ENCODE data around the gene PTAFR. TPM values are rescaled to one million over a fixed set of nuclear protein-coding genes. Genes with fewer than 3 reads are reported as not detected.

Gene PTAFR
- total RNA-seq, 2 donors from 2014 or later = 0.12 to 0.46 TPM

- Mint-ChIP-seq H3K9me3 (peaks cover 0 to 3% of the 10 kb centered on the region in 2 donors), H3K4me1 (ENCODE audit: low read depth) (peaks cover 55% of the 10 kb centered on the region), H3K36me3 (ENCODE audit: insufficient read depth in 2 of 2) (peaks cover 0 to 3% of the 10 kb centered on the region in 2 donors), H3K27me3 (ENCODE audit: low read depth) (peaks cover 58% of the 10 kb centered on the region), H3K4me3 (no peak overlapping the region), H3K27ac (no peak overlapping the region)
- DNase-seq (no peak), ATAC-seq (replicated peaks in 1 of 2) (no peak)
Observed at GRCh38 chr1:28170001-28170596, 6.4 kb downstream of the PTAFR start.

GRCh38 chr1:28163496-28164161, 12.9 kb downstream of the PTAFR start:
- ATAC-seq (replicated peaks in 1 of 2) = no peak
- Mint-ChIP-seq H3K27ac (no peak overlapping the region), H3K4me1 (ENCODE audit: low read depth) (peaks cover 6% of the 10 kb centered on the region), H3K4me3 (no peak overlapping the region), H3K36me3 (ENCODE audit: insufficient read depth in 2 of 2) (peaks cover 0 to 3% of the 10 kb centered on the region in 2 donors), H3K9me3 (peaks cover 0 to 3% of the 10 kb centered on the region in 2 donors), H3K27me3 (ENCODE audit: low read depth) (peaks cover 76% of the 10 kb centered on the region)
- no peak for DNase-seq

GRCh38 chr1:28162151-28162550, 14.3 kb downstream of the PTAFR start:
- Mint-ChIP-seq H3K27me3 (ENCODE audit: low read depth) (peaks cover 79% of the 10 kb centered on the region), H3K36me3 (ENCODE audit: insufficient read depth in 2 of 2) (peaks cover 0 to 3% of the 10 kb centered on the region in 2 donors)

DNA sequence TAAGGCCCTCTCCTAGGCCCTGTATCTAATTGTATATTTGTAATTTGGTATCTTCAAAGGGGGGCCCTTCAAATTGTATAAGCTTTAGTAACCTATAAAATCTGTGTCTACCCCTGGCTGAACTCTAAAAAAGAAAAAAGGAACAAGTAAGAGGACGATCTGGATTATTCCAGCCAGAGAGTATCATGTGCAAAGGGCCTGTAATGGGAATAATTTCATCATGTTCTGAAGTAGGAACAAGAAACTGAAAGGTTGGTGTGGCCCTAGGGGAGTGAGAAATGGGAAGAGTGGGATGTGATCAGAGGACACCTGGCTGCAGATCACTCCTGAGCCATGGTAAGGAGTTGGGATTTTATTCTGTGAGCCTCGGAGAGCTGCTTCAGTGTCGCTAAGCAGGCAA, 14.7 kb downstream of the PTAFR start:
- H3K4me3 Mint-ChIP-seq = no peak overlapping the region
- no peak for DNase-seq
- H3K4me1 Mint-ChIP-seq (ENCODE audit: low read depth) = no peaks in the 10 kb centered on the region
- H3K27me3 Mint-ChIP-seq (ENCODE audit: low read depth) = peaks cover 75% of the 10 kb centered on the region
- H3K36me3 Mint-ChIP-seq (ENCODE audit: insufficient read depth in 2 of 2) = peaks cover 0 to 3% of the 10 kb centered on the region in 2 donors
- ATAC-seq (replicated peaks in 1 of 2) = no peak
- H3K9me3 Mint-ChIP-seq = peaks cover 0 to 3% of the 10 kb centered on the region in 2 donors
- no peak overlapping the region for H3K27ac Mint-ChIP-seq

More at GRCh38 chr1:28162151-28162550, 14.3 kb downstream of the PTAFR start:
- DNase-seq (no peak), ATAC-seq (replicated peaks in 1 of 2) (no peak)
- Mint-ChIP-seq H3K4me3 (no peak overlapping the region), H3K27ac (no peak overlapping the region), H3K9me3 (peaks cover 0 to 3% of the 10 kb centered on the region in 2 donors), H3K4me1 (ENCODE audit: low read depth) (no peaks in the 10 kb centered on the region)

- ATAC-seq (replicated peaks in 1 of 2) = no peak
Observed at GRCh38 chr1:28160782-28161266, 15.7 kb downstream of the PTAFR start.

DNA sequence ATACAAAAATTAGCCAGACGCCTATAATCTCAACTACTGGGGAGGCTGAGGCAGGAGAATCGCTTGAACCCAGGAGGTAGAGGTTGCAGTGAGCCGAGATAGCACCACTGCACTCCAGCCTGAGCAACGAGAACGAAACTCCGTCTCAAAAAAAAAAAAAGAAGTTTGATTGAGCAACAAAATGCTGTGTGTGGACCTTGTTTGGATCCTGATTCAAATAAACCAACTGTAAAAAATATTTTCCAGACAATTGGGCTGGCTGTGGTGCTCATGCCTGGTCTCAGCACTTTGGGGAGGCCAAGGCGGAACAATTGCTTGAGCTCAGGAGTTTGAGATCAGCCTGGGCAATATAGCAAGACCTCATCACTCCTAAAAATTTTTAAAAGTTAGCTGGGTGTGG, 16.8 kb downstream of the PTAFR start:
- Mint-ChIP-seq H3K4me3 (no peak overlapping the region), H3K27ac (no peak overlapping the region), H3K36me3 (ENCODE audit: insufficient read depth in 2 of 2) (no peaks in the 10 kb centered on the region), H3K4me1 (ENCODE audit: low read depth) (no peaks in the 10 kb centered on the region), H3K9me3 (no peaks in the 10 kb centered on the region), H3K27me3 (ENCODE audit: low read depth) (peaks cover 70% of the 10 kb centered on the region)
- DNase-seq (no peak), ATAC-seq (replicated peaks in 1 of 2) (no peak)

More at GRCh38 chr1:28160782-28161266, 15.7 kb downstream of the PTAFR start:
- peaks cover 66% of the 10 kb centered on the region for H3K27me3 Mint-ChIP-seq (ENCODE audit: low read depth)
- H3K4me1 Mint-ChIP-seq (ENCODE audit: low read depth) = no peaks in the 10 kb centered on the region
- H3K36me3 Mint-ChIP-seq (ENCODE audit: insufficient read depth in 2 of 2) = peaks cover 0 to under 1% of the 10 kb centered on the region in 2 donors
- H3K4me3 Mint-ChIP-seq = no peak overlapping the region
- peaks cover 0 to under 1% of the 10 kb centered on the region in 2 donors for H3K9me3 Mint-ChIP-seq
- H3K27ac Mint-ChIP-seq = no peak overlapping the region
- no peak for DNase-seq

DNA sequence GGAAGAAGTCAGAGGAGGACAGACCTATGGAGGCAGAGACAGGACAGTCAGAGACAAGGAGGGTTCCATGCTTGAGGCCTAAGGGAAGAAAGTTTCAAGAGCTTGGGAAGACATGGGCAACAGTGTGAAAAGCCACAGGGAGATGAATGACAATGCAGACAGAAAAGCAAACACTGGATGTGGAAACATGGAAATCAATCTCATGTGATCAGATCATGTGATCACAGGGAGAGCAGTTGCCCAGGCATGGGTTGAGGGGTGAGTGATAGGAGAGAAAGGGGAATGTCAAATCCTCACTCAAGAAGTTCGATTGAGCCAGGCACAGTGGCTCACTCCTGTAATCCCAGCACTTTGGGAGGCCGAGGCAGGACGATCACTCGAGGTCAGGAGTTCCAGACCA, 17.2 kb downstream of the PTAFR start:
- Mint-ChIP-seq H3K9me3 (no peaks in the 10 kb centered on the region), H3K4me3 (no peak overlapping the region), H3K4me1 (ENCODE audit: low read depth) (no peaks in the 10 kb centered on the region), H3K27me3 (ENCODE audit: low read depth) (peaks cover 69% of the 10 kb centered on the region), H3K27ac (no peak overlapping the region), H3K36me3 (ENCODE audit: insufficient read depth in 2 of 2) (no peaks in the 10 kb centered on the region)
- no peak for DNase-seq
- ATAC-seq (replicated peaks in 1 of 2) = no peak

GRCh38 chr1:28157894-28158293, 18.6 kb downstream of the PTAFR start:
- peaks cover 60% of the 10 kb centered on the region for H3K27me3 Mint-ChIP-seq (ENCODE audit: low read depth)
- H3K4me3 Mint-ChIP-seq = no peak overlapping the region
- H3K27ac Mint-ChIP-seq = no peak overlapping the region
- no peaks in the 10 kb centered on the region for H3K9me3 Mint-ChIP-seq
- no peaks in the 10 kb centered on the region for H3K36me3 Mint-ChIP-seq (ENCODE audit: insufficient read depth in 2 of 2)
- ATAC-seq (replicated peaks in 1 of 2) (no peak), DNase-seq (no peak)
- no peaks in the 10 kb centered on the region for H3K4me1 Mint-ChIP-seq (ENCODE audit: low read depth)

GRCh38 chr1:28156821-28157220, 19.7 kb downstream of the PTAFR start:
- Mint-ChIP-seq H3K27me3 (ENCODE audit: low read depth) (peaks cover 54% of the 10 kb centered on the region), H3K4me1 (ENCODE audit: low read depth) (no peaks in the 10 kb centered on the region), H3K36me3 (ENCODE audit: insufficient read depth in 2 of 2) (no peaks in the 10 kb centered on the region), H3K9me3 (no peaks in the 10 kb centered on the region), H3K27ac (no peak overlapping the region), H3K4me3 (no peak overlapping the region)
- DNase-seq (no peak), ATAC-seq (replicated peaks in 1 of 2) (no peak)

DNA sequence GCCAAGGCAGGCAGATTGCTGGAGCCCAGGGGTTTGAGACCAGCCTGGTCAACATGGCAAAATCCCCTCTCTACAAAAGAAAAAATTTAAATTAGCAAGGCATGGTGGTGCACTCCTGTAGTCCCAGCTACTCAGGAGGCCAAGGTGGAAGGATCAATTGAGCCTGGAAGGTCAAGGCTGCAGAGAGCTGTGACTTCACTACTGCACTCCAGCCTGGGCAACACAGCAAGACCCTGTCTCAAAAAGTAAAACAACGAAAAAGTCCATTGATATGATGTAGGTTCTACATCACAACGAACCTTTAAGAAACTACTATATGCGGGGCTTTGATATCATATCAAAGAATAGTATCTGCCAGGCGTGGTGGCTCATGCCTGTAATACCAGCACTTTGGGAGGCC, 20.9 kb downstream of the PTAFR start:
- no peaks in the 10 kb centered on the region for H3K9me3 Mint-ChIP-seq
- no peak overlapping the region for H3K4me3 Mint-ChIP-seq
- DNase-seq (no peak), ATAC-seq (replicated peaks in 1 of 2) (no peak)
- H3K27ac Mint-ChIP-seq = no peak overlapping the region
- H3K4me1 Mint-ChIP-seq (ENCODE audit: low read depth) = no peaks in the 10 kb centered on the region
- no peaks in the 10 kb centered on the region for H3K36me3 Mint-ChIP-seq (ENCODE audit: insufficient read depth in 2 of 2)
- H3K27me3 Mint-ChIP-seq (ENCODE audit: low read depth) = peaks cover 46% of the 10 kb centered on the region

DNA sequence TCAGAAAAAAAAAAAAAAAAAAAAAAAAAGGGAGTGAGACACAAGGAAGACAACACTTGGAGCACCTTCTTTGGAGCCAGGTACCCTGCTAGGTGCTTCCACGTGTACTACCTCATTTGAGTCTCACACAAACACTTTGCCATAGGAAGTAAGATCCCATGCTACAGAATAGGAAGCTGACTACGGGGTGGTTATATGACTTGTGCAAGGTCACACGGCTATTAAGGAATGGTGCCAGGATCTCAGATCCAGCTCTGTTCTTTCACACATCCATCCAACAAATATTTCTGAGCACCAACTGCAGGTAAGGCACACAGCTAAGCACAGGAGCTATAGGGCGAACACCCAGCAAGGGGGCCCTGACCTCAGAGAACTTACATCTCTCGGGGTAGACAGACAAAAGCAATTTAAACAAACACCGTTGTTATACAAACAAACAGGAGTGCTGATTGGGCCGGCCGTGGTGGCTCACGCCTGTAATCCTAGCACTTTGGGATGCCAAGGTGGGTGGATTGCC, 22.4 kb downstream of the PTAFR start:
- H3K4me3 Mint-ChIP-seq = no peak overlapping the region
- no peaks in the 10 kb centered on the region for H3K9me3 Mint-ChIP-seq
- no peak overlapping the region for H3K27ac Mint-ChIP-seq
- no peaks in the 10 kb centered on the region for H3K4me1 Mint-ChIP-seq (ENCODE audit: low read depth)
- H3K27me3 Mint-ChIP-seq (ENCODE audit: low read depth) = peaks cover 55% of the 10 kb centered on the region
- no peaks in the 10 kb centered on the region for H3K36me3 Mint-ChIP-seq (ENCODE audit: insufficient read depth in 2 of 2)
- DNase-seq = no peak
- ATAC-seq (replicated peaks in 1 of 2) = no peak

- DNase-seq (no peak), ATAC-seq (replicated peaks in 1 of 2) (no peak)
- no peaks in the 10 kb centered on the region for H3K36me3 Mint-ChIP-seq (ENCODE audit: insufficient read depth in 2 of 2)
- no peak overlapping the region for H3K27ac Mint-ChIP-seq
- no peaks in the 10 kb centered on the region for H3K4me1 Mint-ChIP-seq (ENCODE audit: low read depth)
- H3K27me3 Mint-ChIP-seq (ENCODE audit: low read depth) = peaks cover 49% of the 10 kb centered on the region
- H3K4me3 Mint-ChIP-seq = no peak overlapping the region
- H3K9me3 Mint-ChIP-seq = no peaks in the 10 kb centered on the region
Observed at GRCh38 chr1:28150125-28150780, 26.2 kb downstream of the PTAFR start.

DNA sequence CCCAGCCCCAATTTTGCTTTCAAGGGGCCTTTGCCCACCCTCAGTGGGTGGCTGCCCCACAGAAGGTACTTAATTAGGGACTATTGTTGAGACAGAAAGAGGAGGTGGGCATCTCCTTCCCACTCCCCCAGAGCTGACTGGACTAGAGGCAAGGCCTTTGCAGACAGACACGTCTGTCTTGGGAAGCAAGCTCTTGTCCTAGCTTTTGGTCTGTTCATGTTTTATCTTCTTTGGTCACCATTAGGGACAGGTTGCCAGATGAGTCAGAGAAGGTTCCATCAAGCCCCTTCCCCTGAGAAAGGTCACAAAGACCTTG, 27.7 kb downstream of the PTAFR start:
- no peak for DNase-seq
- no peak overlapping the region for H3K27ac Mint-ChIP-seq
- peaks cover 14% of the 10 kb centered on the region for H3K4me1 Mint-ChIP-seq (ENCODE audit: low read depth)
- H3K9me3 Mint-ChIP-seq = no peaks in the 10 kb centered on the region
- H3K4me3 Mint-ChIP-seq = no peak overlapping the region
- H3K27me3 Mint-ChIP-seq (ENCODE audit: low read depth) = peaks cover 42% of the 10 kb centered on the region
- no peak for ATAC-seq (replicated peaks in 1 of 2)
- peaks cover 0 to 1% of the 10 kb centered on the region in 2 donors for H3K36me3 Mint-ChIP-seq (ENCODE audit: insufficient read depth in 2 of 2)
